DND-41 (cell line): ENCODE results near the gene STEAP1B.

Experiments used
- ATAC-seq: fragments of 200-7000 bp; cut with Tn5 transposase; 3 replicates; pipeline ENCODE4 v1.9.1; 2021; ENCODE audit warnings: low read depth; ENCODE audit not compliant: insufficient read depth
- DNase-seq: peaks from one replicate; pipeline ENCODE4 v3.0.0-alpha.2; 2020
- H2AFZ ChIP-seq: 2 replicates; pipeline ENCODE4 v1.6.0; 2012; ENCODE audit warnings: low read depth, low read length
- H3K27ac ChIP-seq: 2 replicates; pipeline ENCODE4 v1.5.1; 2012; ENCODE audit warnings: low read length, inconsistent platforms
- H3K27me3 ChIP-seq: fragments of 200-600 bp; sonication (generic); 2 replicates; pipeline ENCODE4 v1.6.0; 2012; ENCODE audit warnings: low read length, mild to moderate bottlenecking, inconsistent platforms; ENCODE audit not compliant: insufficient read depth, poor library complexity
- H3K36me3 ChIP-seq: 2 replicates; pipeline ENCODE4 v1.5.1; 2012; ENCODE audit warnings: low read length, inconsistent platforms; ENCODE audit not compliant: insufficient read depth
- H3K4me1 ChIP-seq: 2 replicates; pipeline ENCODE4 v1.5.1; 2012; ENCODE audit warnings: mild to moderate bottlenecking, low read length; ENCODE audit not compliant: insufficient read depth
- H3K4me2 ChIP-seq: 2 replicates; pipeline ENCODE4 v1.6.0; 2012; ENCODE audit warnings: mild to moderate bottlenecking, moderate library complexity, low read length, inconsistent platforms; ENCODE audit not compliant: insufficient read depth
- H3K4me3 ChIP-seq, 2 experiments: fragments of 200-600 bp in 1 of 2; shearing (Covaris generic) in 1 of 2; 2 replicates each; pipeline ENCODE4 v1.5.1; 2012 to 2016; ENCODE audit warnings: inconsistent platforms in 2 of 2, low read length in 2 of 2, mild to moderate bottlenecking in 2 of 2, low read depth in 1 of 2, moderate library complexity in 1 of 2
- H3K79me2 ChIP-seq: 2 replicates; pipeline ENCODE4 v1.6.0; 2012; ENCODE audit warnings: low read length, inconsistent platforms; ENCODE audit not compliant: insufficient read depth
- H3K9ac ChIP-seq: 2 replicates; pipeline ENCODE4 v1.6.0; 2012; ENCODE audit warnings: low read depth, mild to moderate bottlenecking, inconsistent platforms, low read length, moderate library complexity
- H3K9me3 ChIP-seq: 2 replicates; pipeline ENCODE4 v1.5.1; 2012; ENCODE audit warnings: low read length, moderate library complexity, mild to moderate bottlenecking, inconsistent platforms; ENCODE audit not compliant: insufficient read depth, severe bottlenecking
- H4K20me1 ChIP-seq: 2 replicates; pipeline ENCODE4 v1.6.0; 2012; ENCODE audit warnings: low read length; ENCODE audit not compliant: insufficient read depth
- EZH2 ChIP-seq: IDR thresholded peaks from 3 replicates; pipeline ENCODE4 v1.6.1; 2012; ENCODE audit warnings: borderline replicate concordance, low read depth, mild to moderate bottlenecking, moderate library complexity, low read length, inconsistent platforms; ENCODE audit not compliant: severe bottlenecking
- TF ChIP-seq, protein P1 (sequence below): IDR thresholded peaks from 2 replicates; pipeline ENCODE4 v1.5.1; 2012; ENCODE audit warnings: borderline replicate concordance, low read length, moderate library complexity, mild to moderate bottlenecking; ENCODE audit not compliant: poor library complexity, severe bottlenecking; ENCODE audit errors: extremely low read depth

STEAP1B gene

DNA sequence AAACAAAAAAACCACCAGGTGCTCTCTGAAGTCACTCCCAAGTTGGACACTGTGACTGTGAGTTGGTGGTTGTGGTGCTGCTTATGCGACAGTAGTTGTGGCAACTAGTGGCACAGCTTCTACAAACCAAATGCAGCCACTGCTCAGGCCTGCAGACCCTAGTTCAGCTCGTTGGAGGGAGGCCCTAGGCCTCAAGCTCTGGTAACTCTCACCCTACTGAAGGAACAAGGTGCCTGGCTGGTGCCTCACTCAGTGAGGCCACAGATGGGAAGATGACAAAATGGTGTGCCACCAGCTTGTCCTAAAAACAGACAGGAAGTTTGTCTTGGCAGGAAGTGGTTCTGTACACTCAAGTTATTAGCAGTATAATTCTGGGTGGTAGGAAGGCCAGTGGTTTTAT, 97.7 kb downstream of the STEAP1B start:
- Histone ChIP-seq H3K79me2 (no peaks in the 10 kb centered on the region), H3K4me2 (peak overlapping the region; percentile 26; the same call in 1 of the 2 replicates)
- ATAC-seq = peak; percentile 91

GRCh38 chr7:22400936-22401553, 98.9 kb downstream of the STEAP1B start:
- no peak for ATAC-seq
- TF ChIP-seq, protein P1, sequence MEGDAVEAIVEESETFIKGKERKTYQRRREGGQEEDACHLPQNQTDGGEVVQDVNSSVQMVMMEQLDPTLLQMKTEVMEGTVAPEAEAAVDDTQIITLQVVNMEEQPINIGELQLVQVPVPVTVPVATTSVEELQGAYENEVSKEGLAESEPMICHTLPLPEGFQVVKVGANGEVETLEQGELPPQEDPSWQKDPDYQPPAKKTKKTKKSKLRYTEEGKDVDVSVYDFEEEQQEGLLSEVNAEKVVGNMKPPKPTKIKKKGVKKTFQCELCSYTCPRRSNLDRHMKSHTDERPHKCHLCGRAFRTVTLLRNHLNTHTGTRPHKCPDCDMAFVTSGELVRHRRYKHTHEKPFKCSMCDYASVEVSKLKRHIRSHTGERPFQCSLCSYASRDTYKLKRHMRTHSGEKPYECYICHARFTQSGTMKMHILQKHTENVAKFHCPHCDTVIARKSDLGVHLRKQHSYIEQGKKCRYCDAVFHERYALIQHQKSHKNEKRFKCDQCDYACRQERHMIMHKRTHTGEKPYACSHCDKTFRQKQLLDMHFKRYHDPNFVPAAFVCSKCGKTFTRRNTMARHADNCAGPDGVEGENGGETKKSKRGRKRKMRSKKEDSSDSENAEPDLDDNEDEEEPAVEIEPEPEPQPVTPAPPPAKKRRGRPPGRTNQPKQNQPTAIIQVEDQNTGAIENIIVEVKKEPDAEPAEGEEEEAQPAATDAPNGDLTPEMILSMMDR = no peak
- peak overlapping the region; percentile 100 for H3K27ac ChIP-seq

More for the DNA sequence above, 97.7 kb downstream of the STEAP1B start:
- H3K36me3 ChIP-seq = no peaks in the 10 kb centered on the region
- no peaks in the 10 kb centered on the region for H3K27me3 ChIP-seq
- H4K20me1 ChIP-seq = no peaks in the 10 kb centered on the region
- no peak for TF ChIP-seq EZH2
- TF ChIP-seq, protein P1 = no peak
- peaks cover 39% of the 10 kb centered on the region for H3K4me1 ChIP-seq
- H3K9ac ChIP-seq = peak overlapping the region; percentile 45
- H3K27ac ChIP-seq = peak overlapping the region; percentile 100
- H2AFZ ChIP-seq = peak overlapping the region; percentile 91
- peak; percentile 81 for DNase-seq
- no peaks in the 10 kb centered on the region for H3K9me3 ChIP-seq
- peak overlapping the region in 1 of 2 experiments; percentile 7; a peak in 1 of 4 replicates for H3K4me3 ChIP-seq

DNA sequence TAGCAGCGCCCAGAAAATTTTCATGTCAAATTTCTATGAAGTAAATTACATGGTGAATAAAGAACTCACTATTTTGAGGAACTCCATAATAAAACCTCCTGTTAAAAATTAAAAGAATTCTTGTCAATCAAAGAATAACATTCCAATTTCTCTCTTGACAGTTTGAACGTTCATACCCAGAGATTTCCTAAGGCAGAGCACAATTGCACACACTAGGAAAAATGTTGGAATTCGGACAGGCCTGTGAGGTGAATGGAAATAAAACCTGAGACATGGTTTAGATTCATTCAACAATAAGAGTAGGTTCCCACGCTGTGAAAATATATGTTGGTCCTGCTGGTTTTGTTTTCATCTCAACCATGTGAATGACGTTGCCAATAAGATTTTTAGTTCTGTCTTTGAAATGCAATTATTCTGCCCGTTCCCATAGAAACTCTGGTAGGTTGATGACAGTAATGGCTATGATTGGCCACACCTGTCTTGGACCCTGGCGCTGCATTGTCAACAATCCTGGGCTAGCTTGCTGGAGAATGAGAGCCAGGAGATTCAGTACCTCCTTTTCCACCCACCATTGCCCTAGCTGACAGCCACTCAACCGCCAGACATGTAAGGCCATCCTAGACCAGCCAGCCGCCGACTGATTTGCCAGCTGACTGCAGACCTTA, 99.7 kb downstream of the STEAP1B start:
- Histone ChIP-seq H3K79me2 (no peaks in the 10 kb centered on the region), H3K4me2 (no peak overlapping the region)
- ATAC-seq = no peak

More at GRCh38 chr7:22400936-22401553, 98.9 kb downstream of the STEAP1B start:
- Histone ChIP-seq H4K20me1 (no peaks in the 10 kb centered on the region), H3K4me3 (no peak overlapping the region), H3K4me1 (peaks cover 31% of the 10 kb centered on the region), H2AFZ (no peak overlapping the region), H3K79me2 (no peaks in the 10 kb centered on the region), H3K9me3 (no peaks in the 10 kb centered on the region), H3K36me3 (no peaks in the 10 kb centered on the region), H3K27me3 (no peaks in the 10 kb centered on the region), H3K4me2 (no peak overlapping the region), H3K9ac (no peak overlapping the region)
- DNase-seq = no peak

More for the DNA sequence above, 99.7 kb downstream of the STEAP1B start:
- Histone ChIP-seq H3K27me3 (no peaks in the 10 kb centered on the region), H3K9ac (no peak overlapping the region), H3K36me3 (no peaks in the 10 kb centered on the region), H3K4me3 (no peak overlapping the region), H2AFZ (0 out of 2 replicates have a peak overlapping the region, but pooled peaks have one; percentile 6), H4K20me1 (no peaks in the 10 kb centered on the region), H3K4me1 (peaks cover 31% of the 10 kb centered on the region), H3K9me3 (no peaks in the 10 kb centered on the region), H3K27ac (peak overlapping the region; percentile 1; the same call in 1 of the 2 replicates)
- no peak for TF ChIP-seq EZH2
- TF ChIP-seq, protein P1 = no peak
- no peak for DNase-seq
